ENCODE results near the gene FAM168A.

- no peak for TF ChIP-seq YY1 (IDR thresholded peaks at IDR 0.05; ENCODE audit: insufficient read depth, insufficient read length)
- no peak for TF ChIP-seq ZNF274 (IDR thresholded peaks at IDR 0.05; ENCODE audit: low read depth, low read length)
- TF ChIP-seq SUZ12 (IDR thresholded peaks at IDR 0.05; ENCODE audit: extremely low read depth, insufficient read depth, insufficient read length), result no peak
These were observed 200.3 kb downstream of the FAM168A start for GRCh38 chr11:73397468-73398131.
